OCI-LY7 (cell line): ENCODE measurements around the gene GGCT. TPM values are rescaled to one million over a fixed set of nuclear protein-coding genes. Genes with fewer than 3 reads are reported as not detected.

Source experiments
- BruUV-seq: library from RNA; stranded (reverse); fragments of 400-500 nt; replicated peaks from 2 replicates; lab custom pipeline; 2021; lab: Mats Ljungman, UMichigan
- CTCF ChIA-PET: fragments of 300-600 bp; sonication (Branson Sonifier 250); formaldehyde crosslinking; loops from one replicate; lab custom pipeline; 2022; ENCODE audit warnings: antibody characterized with exemption; ENCODE audit not compliant: unreplicated experiment; lab: Charles Lee
- POLR2A ChIA-PET: fragments of 300-600 bp; sonication (Branson Sonifier 250); formaldehyde crosslinking; loops from one replicate; lab custom pipeline; 2022; ENCODE audit warnings: antibody characterized with exemption; lab: Charles Lee
- DNase-seq: peaks from one replicate; pipeline ENCODE4 v3.0.0-alpha.2; 2015; ENCODE audit warnings: low spot score
- H2AFZ ChIP-seq: fragments of 200-600 bp; sonication (generic), shearing (Covaris generic); 2 replicates; pipeline ENCODE4 v1.6.1; 2014; ENCODE audit warnings: mild to moderate bottlenecking, antibody characterized with exemption, low read length, moderate library complexity
- H3K27ac ChIP-seq: fragments of 200-600 bp; sonication (generic); 2 replicates; pipeline ENCODE4 v1.5.1; 2014; ENCODE audit warnings: mixed run types, low read depth, mild to moderate bottlenecking, moderate library complexity, low read length, inconsistent platforms; ENCODE audit not compliant: poor library complexity, severe bottlenecking
- H3K36me3 ChIP-seq: fragments of 200-600 bp; sonication (generic); 2 replicates; pipeline ENCODE4 v1.6.1; 2014; ENCODE audit warnings: mild to moderate bottlenecking, antibody characterized with exemption, low read length, moderate library complexity, mixed read lengths; ENCODE audit not compliant: insufficient read depth
- H3K4me1 ChIP-seq: fragments of 200-600 bp; sonication (generic); 2 replicates; pipeline ENCODE4 v1.5.1; 2014; ENCODE audit warnings: mild to moderate bottlenecking, low read length; ENCODE audit not compliant: insufficient read depth, poor library complexity, severe bottlenecking
- H3K4me2 ChIP-seq: fragments of 200-600 bp; sonication (generic); 2 replicates; pipeline ENCODE4 v1.6.1; 2014; ENCODE audit warnings: mild to moderate bottlenecking, low read length
- H3K4me3 ChIP-seq: fragments of 200-600 bp; sonication (generic); 2 replicates; pipeline ENCODE4 v1.5.1; 2014; ENCODE audit warnings: mild to moderate bottlenecking, low read depth, low read length; ENCODE audit not compliant: poor library complexity, severe bottlenecking
- H3K79me2 ChIP-seq: fragments of 200-600 bp; sonication (generic); 2 replicates; pipeline ENCODE4 v1.6.1; 2016; ENCODE audit warnings: low read depth, mild to moderate bottlenecking, low read length, moderate library complexity, mixed read lengths; ENCODE audit not compliant: insufficient read depth
- H3K9me2 ChIP-seq: fragments of 200-600 bp; sonication (generic); 2 replicates; pipeline ENCODE4 v1.6.1; 2016; ENCODE audit warnings: mild to moderate bottlenecking, low read length, mixed read lengths; ENCODE audit not compliant: insufficient read depth
- H3K9me3 ChIP-seq: fragments of 200-600 bp; sonication (generic); 2 replicates; pipeline ENCODE4 v1.6.1; 2014; ENCODE audit warnings: mild to moderate bottlenecking, mixed run types, low read length, mixed read lengths
- H4K20me1 ChIP-seq: fragments of 200-600 bp; sonication (generic); 2 replicates; pipeline ENCODE4 v1.6.1; 2014; ENCODE audit warnings: mild to moderate bottlenecking, antibody characterized with exemption, low read length, moderate library complexity, mixed read lengths; ENCODE audit not compliant: insufficient read depth
- EZH2phosphoT487 ChIP-seq: fragments of 200-600 bp; sonication (generic); IDR thresholded peaks from 2 replicates; pipeline ENCODE4 v1.6.1; 2018; ENCODE audit warnings: low read depth, borderline replicate concordance, mild to moderate bottlenecking, mixed run types, antibody characterized with exemption, low read length, moderate library complexity, mixed read lengths
- intact Hi-C: fragments of 100-400 bp; cut with micrococcal nuclease; formaldehyde crosslinking; loops from one replicate; pipeline ENCODE4 v1.10.0; 2022; ENCODE audit not compliant: unreplicated experiment
- total RNA-seq, 2 experiments: library from RNA; depleted of rRNA in 1 of 2; stranded (reverse); fragments of >200 nt in 1 of 2; shearing (Covaris generic) in 1 of 2; gene quantifications; 2 replicates each; pipeline ENCODE4 v1.2.3, GENCODE V29; 2014 to 2022
- TF ChIP-seq, protein P1 (sequence below): fragments of 200-600 bp; sonication (generic); conservative IDR thresholded peaks from 2 replicates; pipeline ENCODE4 v1.5.1; 2014; ENCODE audit warnings: mild to moderate bottlenecking, antibody characterized with exemption, low read length, moderate library complexity, mixed read lengths

The GGCT gene
- total RNA-seq, 2 experiments from 2014 or later: 70.3 to 81.3 TPM

DNA sequence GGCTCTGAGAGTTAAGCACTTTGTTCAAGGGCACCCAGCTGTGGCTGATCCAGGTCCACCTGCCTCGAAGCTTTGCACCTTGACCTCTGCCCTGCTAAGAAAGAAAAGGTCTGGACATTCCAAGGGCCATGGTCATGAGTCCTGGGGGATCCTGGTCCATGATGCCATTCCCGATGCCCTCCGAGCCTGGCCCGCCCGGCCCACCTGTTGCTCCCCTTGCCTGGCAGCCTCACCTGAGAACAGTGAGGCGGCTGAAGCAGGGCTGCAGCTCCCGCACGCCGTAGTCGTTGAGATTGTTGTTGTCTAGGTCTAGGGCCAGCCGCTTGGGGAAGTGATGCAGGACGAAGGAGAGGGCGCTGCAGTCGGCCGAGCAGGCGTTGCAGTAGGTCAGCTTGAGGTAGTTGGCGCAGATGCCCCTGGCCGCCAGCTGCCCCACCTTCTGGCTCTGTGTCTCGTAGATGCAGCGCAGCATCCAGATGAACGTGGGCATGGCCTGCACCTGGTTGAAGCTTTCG, 53.6 kb downstream of the GGCT start:
- no peak overlapping the region for H3K27ac ChIP-seq
- ChIA-PET CTCF (no interaction called here), POLR2A (no interaction called here)
- TF ChIP-seq, protein P1, sequence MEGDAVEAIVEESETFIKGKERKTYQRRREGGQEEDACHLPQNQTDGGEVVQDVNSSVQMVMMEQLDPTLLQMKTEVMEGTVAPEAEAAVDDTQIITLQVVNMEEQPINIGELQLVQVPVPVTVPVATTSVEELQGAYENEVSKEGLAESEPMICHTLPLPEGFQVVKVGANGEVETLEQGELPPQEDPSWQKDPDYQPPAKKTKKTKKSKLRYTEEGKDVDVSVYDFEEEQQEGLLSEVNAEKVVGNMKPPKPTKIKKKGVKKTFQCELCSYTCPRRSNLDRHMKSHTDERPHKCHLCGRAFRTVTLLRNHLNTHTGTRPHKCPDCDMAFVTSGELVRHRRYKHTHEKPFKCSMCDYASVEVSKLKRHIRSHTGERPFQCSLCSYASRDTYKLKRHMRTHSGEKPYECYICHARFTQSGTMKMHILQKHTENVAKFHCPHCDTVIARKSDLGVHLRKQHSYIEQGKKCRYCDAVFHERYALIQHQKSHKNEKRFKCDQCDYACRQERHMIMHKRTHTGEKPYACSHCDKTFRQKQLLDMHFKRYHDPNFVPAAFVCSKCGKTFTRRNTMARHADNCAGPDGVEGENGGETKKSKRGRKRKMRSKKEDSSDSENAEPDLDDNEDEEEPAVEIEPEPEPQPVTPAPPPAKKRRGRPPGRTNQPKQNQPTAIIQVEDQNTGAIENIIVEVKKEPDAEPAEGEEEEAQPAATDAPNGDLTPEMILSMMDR: no peak
- TF ChIP-seq EZH2phosphoT487: no peak
- no peak overlapping the region for H3K4me3 ChIP-seq
- DNase-seq: no peak
- H3K36me3 ChIP-seq: no peaks in the 10 kb centered on the region
- H3K4me1 ChIP-seq: peaks cover 3% of the 10 kb centered on the region
- H3K9me2 ChIP-seq: no peaks in the 10 kb centered on the region
- no peaks in the 10 kb centered on the region for H4K20me1 ChIP-seq
- no peak overlapping the region for H2AFZ ChIP-seq
- BruUV-seq: no TSS peak
- no peaks in the 10 kb centered on the region for H3K79me2 ChIP-seq
- no peaks in the 10 kb centered on the region for H3K9me3 ChIP-seq
- intact Hi-C loops: no loop called here
- no peak overlapping the region for H3K4me2 ChIP-seq

DNA sequence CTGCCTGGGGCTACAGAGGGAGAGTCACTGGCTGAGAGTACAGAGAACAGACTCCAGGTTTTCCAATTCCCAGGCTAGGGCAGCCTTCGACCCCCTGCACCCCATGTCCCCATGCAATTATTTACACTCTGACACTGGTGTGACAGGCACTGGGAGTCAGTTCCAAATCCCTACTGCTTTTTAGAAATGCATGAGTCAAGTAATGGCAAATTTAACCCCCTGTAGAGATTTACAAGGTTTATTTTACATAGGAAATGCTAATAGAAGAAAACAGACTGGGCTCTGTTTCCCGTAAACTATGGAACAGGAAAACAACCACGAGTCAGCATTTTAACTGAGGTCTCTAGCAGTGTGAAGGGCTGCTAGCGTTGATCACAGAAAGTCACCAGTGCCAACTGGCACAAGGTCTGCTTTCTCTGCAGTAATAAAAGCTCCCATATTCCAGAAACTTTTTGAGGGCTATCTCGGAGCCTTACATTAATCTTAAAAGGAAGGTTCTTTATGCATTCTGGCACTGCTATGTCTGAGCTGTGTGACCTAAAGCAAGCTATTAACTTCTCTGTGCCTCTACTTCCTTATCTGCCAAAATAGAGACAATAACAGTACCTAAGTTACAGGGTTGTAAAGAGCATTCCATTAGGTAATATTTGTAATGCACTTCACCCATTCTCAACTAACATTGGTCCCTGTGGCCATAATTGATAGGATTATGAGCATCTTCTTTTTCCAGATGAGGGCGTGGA, 54.2 kb downstream of the GGCT start:
- Histone ChIP-seq H3K79me2 (no peaks in the 10 kb centered on the region), H3K4me2 (no peak overlapping the region), H2AFZ (no peak overlapping the region), H3K4me1 (peaks cover 9% of the 10 kb centered on the region), H3K4me3 (no peak overlapping the region), H3K9me2 (no peaks in the 10 kb centered on the region), H3K9me3 (no peaks in the 10 kb centered on the region), H4K20me1 (no peaks in the 10 kb centered on the region), H3K27ac (no peak overlapping the region), H3K36me3 (no peaks in the 10 kb centered on the region)
- BruUV-seq: no TSS peak
- DNase-seq: no peak
- POLR2A ChIA-PET: interaction anchor here (0.6 to 1.0 kb wide), 2 partner anchors 8 to 174 kb away, joined by 3 to 5 read pairs; no protein-coding TSS in a partner anchor
- no peak for TF ChIP-seq EZH2phosphoT487
- TF ChIP-seq, protein P1: no peak
- intact Hi-C loops: no loop called here
- CTCF ChIA-PET: no interaction called here
